ENCODE results near the gene BCR.
"Not testable (repeated sequence)": the region's sequence is repeated elsewhere in the genome, so short reads cannot be mapped to it uniquely, and the experiment has no call there.

BCR gene

GRCh38 chr22:23291806-23292452, 111.6 kb downstream of the BCR start:
- DNase-seq, result no peak

- DNase-seq, result no peak
Observed at GRCh38 chr22:23292453-23293350, 112.4 kb downstream of the BCR start.

- DNase-seq, result no peak
Observed at GRCh38 chr22:23293720-23294119, 113.4 kb downstream of the BCR start.

- no peak for DNase-seq
Observed at GRCh38 chr22:23294221-23294620, 113.9 kb downstream of the BCR start.

GRCh38 chr22:23300476-23300875, 120.2 kb downstream of the BCR start:
- no peak for DNase-seq

GRCh38 chr22:23301591-23301990, 121.3 kb downstream of the BCR start:
- DNase-seq, result no peak

GRCh38 chr22:23302171-23303002, 122.1 kb downstream of the BCR start:
- DNase-seq, result no peak

- no peak for DNase-seq
Observed at GRCh38 chr22:23305321-23305910, 125.1 kb downstream of the BCR start.

- DNase-seq, result no peak
Observed at GRCh38 chr22:23305922-23306374, 125.6 kb downstream of the BCR start.

- no peak for DNase-seq
Observed at GRCh38 chr22:23306438-23306921, 126.2 kb downstream of the BCR start.

GRCh38 chr22:23306926-23307325, 126.6 kb downstream of the BCR start:
- no peak for DNase-seq

GRCh38 chr22:23307511-23307910, 127.2 kb downstream of the BCR start:
- not testable (repeated sequence) for DNase-seq

GRCh38 chr22:23309261-23309660, 129.0 kb downstream of the BCR start:
- DNase-seq, result not testable (repeated sequence)

GRCh38 chr22:23310443-23311097, 130.3 kb downstream of the BCR start:
- not testable (repeated sequence) for DNase-seq

- not testable (repeated sequence) for DNase-seq
Observed at GRCh38 chr22:23311635-23312420, 131.5 kb downstream of the BCR start.

- no peak for DNase-seq
Observed at GRCh38 chr22:23313791-23314567, 133.7 kb downstream of the BCR start.

- DNase-seq, result peak; percentile 54
Observed at GRCh38 chr22:23315341-23315917, 135.1 kb downstream of the BCR start.

- not testable (repeated sequence) for DNase-seq
Observed at GRCh38 chr22:23316596-23316995, 136.3 kb downstream of the BCR start.

- DNase-seq, result not testable (repeated sequence)
Observed at GRCh38 chr22:23318316-23318715, 138.0 kb downstream of the BCR start.
